GM21619 (cell line): ENCODE data around the gene ADARB2.

Source experiments
- ATAC-seq: cut with Tn5 transposase; IDR thresholded peaks from one replicate; pipeline ENCODE4 v1.9.1; 2021; ENCODE audit not compliant: unreplicated experiment

ADARB2 gene

DNA sequence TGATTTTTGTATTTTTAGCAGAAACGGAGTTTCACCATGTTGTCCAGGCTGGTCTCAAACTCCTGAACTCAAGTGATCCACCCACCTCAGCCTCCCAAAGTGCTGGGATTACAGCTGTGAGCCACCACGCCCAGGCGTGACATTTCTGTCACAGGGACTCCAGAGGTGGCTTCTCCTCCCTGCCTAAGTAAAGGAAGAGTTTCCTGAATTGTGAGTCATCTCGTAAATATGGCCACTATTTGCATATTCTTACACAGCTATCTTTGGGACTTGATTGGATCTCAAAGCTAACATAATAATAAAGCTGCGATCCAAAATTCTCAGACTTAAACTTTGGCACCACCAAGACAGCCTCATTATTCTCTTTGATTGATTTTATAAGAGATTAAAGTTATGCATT is 50.1 kb downstream of the ADARB2 start:
- no peak for ATAC-seq

DNA sequence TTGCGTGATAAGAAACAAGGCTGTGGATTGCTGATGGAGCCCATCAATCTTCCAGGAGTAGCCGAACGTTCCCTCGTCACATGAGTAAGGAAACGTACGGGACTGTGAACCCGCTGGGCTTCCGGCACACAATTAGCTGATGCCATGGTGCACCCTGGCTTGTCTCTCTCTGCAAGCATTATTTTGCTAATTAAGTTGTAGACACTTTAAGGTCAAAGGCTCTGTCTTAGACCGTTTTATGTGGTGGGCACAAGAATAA is 50.9 kb downstream of the ADARB2 start:
- ATAC-seq, result no peak

- ATAC-seq, result no peak
These were observed 51.4 kb downstream of the ADARB2 start for GRCh38 chr10:1685699-1686490.

DNA sequence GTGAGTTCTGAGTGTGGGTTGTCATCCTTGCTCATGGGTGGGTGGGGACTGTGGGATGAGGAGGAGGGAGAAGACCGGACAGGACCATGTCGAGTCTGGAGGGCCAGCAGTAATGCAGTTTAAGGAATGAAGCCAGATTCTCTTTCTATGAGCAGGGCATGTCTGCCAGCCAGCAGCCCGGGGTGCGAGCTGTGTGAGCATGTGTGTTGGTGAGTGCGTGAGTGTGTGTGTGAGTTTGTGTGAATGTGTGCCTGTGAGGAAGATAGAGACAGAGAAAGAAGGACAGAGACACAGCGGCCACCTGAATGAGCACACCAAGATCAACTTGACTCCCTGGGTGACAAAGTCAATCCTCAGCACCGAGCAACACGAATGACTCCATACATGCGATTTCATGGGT is 52.3 kb downstream of the ADARB2 start:
- ATAC-seq, result no peak

DNA sequence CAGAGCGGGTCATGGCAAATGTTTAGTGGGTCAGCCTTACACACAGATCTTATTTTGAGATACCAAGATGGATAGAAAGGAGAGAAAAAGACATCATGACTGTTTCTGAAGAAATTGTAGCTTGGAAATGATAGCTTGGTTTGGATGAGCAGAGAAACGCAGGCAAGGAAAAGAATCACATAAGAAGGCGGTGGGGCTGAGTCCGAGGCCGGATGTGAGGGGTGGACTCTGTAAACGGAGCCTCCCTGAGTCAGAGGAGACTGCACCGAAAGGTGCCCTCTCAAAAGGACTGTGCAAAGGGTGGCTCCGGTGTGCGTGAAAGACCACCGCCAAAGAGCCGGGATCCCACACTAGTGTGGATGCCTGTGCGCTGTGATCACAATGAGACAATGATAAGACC is 53.7 kb downstream of the ADARB2 start:
- no peak for ATAC-seq

DNA sequence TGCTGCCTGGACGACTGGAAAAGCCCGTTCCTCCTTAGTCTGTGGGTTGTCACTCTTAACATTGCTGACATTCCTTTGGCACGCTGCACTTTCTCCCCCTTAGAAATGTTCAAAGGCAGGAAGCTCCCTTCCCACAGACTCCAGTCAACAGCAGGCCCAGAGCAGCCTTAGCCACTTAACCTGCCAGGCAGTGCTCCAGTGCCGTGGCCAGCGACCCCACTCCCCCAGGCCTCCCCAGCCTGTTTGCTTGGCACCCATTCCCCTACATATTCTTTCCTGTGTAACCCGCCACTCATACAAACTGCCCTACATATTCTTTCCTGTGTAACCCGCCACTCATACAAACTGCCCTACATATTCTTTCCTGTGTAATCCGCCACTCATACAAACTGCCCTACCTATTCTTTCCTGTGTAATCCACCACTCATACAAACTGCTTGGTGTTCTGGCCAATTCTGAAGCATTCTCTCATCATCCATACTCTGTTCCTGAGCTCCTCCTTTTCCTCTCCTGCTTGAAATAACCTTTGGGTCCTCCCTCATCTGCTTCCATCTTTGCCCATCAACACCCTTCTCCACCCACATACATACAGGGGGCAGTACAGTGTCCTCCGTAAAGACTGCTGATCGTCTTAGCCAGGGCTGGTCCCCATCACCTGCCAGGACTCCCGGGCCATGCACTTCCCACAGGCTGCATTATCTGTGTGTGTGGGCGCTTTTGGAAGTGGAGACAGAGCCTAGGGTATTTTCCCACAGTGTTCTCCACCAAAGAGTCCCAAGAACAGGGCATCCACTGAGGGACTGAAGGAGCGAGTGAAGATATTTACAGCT is 57.3 kb downstream of the ADARB2 start:
- ATAC-seq, result no peak

DNA sequence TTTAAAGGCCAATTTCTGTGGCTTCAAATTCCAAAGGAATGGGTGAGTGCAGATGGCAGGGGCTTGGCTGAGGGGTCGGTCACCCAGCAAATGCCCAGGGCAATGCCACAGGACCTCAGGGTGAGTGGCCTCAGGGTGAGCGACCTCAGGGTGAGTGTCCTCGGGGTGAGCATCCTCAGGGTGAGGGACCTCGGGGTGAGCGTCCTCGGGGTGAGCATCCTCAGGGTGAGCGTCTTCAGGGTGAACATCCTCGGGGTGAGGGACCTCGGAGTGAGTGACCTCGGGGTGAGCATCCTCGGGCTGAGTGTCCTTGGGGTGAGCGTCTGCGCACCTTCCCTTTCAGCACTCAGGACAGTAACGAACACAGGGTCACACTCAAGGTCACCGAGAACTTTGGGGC is 59.2 kb downstream of the ADARB2 start:
- ATAC-seq, result no peak

- no peak for ATAC-seq
These were observed 59.9 kb downstream of the ADARB2 start for GRCh38 chr10:1677307-1677939.

GRCh38 chr10:1674501-1674900 is 62.8 kb downstream of the ADARB2 start:
- peak; percentile 64 for ATAC-seq

GRCh38 chr10:1673568-1674345 is 63.6 kb downstream of the ADARB2 start:
- no peak for ATAC-seq

- no peak for ATAC-seq
These were observed 65.1 kb downstream of the ADARB2 start for GRCh38 chr10:1672001-1672781.

GRCh38 chr10:1671366-1672000 is 65.8 kb downstream of the ADARB2 start:
- ATAC-seq, result no peak

DNA sequence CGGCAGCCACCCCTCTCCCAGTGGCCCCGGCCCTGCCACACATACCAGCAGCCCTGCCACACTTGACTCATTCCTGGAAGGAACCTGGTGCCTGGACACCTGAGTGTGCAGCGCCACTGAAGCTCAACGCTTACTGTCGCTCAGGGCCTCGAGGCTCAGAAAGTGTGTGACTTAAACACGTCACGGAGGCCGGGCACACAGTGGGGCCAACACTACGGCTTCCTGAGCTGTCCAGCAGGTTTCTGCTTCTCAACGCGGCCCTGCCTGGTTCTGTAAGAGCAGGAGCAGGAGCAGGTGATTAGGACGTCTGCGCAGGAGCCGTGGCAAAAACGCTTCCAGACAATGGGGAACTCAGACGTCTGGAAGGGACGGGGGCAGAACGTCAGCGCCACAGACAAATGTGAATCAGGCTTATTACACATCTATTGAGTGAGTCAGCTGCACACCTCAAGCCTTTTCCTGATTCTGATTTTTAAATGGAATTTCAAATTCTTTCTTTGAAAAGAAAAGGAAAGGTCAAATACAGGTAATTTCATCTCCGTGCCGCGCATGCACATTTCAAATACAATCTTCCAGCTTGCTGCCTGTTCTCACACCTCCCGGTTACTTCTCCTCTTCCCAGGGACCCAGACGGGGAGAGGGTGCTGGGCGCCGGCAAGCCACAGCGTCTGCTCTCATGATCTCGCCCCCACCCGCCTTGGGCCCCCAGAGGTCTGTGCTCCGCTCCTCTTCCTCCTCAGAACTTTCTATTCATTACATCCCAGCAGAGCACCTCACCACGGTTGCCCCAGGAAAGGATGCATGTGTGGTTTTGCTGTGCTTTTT is 66.6 kb downstream of the ADARB2 start:
- ATAC-seq, result no peak

DNA sequence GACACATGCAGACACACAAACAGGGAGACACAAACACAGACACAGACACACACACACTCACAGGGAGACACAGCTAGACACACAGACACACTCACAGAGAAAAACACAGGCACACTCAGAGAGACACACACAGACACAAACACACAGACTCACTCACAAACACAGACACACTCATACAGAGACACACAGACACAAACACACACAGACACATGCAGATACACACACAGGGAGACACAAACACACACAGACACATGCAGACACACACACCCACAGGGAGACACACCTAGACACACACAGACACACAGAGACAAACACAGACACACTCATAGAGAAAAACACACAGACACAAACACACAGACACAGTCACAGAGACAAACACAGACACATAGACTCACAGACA is 67.9 kb downstream of the ADARB2 start:
- ATAC-seq, result no peak

DNA sequence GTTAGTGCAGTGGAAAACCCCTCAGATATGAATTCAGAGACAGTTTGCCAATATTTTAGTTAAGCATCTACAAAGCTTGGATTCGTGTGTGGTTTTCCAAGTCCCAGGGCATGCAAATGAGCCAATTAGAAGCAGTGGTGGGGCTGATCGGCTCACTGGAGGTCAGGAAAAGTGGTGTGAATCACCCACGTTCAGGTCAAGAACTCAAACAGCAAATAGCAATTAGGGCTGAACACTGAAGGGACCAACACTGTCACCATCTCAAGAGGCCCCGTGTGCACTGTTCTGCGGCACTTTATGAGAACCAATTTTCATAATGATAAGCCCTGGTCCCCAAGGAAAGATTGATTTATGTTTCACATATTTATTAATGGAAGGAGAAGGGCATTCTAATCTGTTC is 68.9 kb downstream of the ADARB2 start:
- no peak for ATAC-seq

DNA sequence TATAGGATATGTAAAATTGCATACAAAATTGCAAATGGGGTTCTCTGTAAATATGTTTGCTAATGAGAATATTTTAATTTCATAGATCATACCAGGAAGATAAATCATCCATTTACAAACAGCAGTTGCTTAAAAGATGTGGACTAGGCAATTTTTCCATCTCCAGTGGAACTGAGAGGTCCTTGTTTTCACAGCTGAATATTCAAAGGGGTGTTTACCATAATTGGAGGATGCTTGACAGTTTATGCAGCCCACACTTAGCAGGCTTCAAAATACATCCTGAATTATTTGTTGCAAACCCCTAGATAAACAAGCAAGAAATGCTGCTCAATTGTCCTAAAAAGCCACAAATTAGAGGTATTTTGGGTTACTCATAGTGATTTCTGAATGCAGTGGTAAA is 69.9 kb downstream of the ADARB2 start:
- no peak for ATAC-seq

- ATAC-seq, result no peak
These were observed 71.2 kb downstream of the ADARB2 start for GRCh38 chr10:1666147-1666546.

DNA sequence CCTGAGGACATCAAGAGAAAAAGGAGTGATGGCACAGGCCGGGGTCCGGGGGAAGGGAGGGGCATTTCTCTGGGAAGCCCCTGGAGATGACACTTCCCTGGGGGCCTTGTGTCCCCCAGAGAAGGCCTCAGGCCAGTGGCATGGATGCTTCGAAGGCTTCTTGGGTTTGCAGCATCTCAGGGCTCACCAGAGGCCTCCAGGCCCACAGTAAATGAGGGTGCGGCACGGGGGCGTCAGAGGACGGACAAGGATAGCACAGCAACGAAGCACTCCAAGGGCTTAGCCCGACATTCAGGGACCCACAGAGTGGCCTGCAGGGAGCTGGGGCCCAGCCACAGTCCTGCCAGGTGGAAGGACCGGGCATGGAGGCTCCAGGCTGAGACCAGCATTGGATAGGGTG is 71.6 kb downstream of the ADARB2 start:
- no peak for ATAC-seq

DNA sequence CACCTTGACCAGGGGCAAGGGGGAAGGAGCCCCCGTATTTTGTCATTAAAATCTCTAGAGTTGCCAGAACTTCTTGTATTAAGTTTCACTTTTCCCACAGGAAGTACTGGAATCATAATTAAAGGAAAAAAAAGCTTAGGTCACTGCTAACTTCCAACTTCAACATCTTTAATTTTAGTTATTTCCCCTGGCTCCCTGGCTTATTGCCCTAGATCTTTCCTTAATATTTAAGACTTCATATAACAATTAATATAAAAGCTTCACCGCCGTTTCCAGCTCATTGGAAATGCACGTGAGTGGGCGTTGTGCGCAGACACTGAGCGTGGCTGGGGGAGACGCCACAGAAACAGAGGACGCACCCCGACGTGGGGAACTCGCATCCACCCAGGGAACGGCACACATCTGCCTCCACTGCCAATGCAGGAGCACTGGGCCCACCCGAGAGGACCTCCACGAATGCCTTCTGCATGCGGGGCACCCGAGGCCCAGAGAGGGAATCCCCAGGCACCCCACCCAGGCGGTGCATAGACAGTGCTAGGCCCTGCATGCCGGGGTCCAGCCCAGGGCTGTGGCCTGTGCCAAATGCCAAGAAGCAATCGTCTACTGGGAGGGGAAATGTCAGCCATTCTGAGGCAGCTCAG is 72.2 kb downstream of the ADARB2 start:
- no peak for ATAC-seq
